OCI-LY3 (cell line): ENCODE measurements around the gene TRIM66.

Source experiments
- H2AFZ ChIP-seq: fragments of 200-600, 300-600 bp; shearing (Covaris generic); 2 replicates; pipeline ENCODE4 v1.6.0; 2014; ENCODE audit warnings: antibody characterized with exemption, low read depth, low read length
- H3K27ac ChIP-seq: fragments of 200-600, 300-600 bp; sonication (generic); 2 replicates; pipeline ENCODE4 v1.5.1; 2014; ENCODE audit warnings: mild to moderate bottlenecking, low read length, moderate library complexity, mixed read lengths
- H3K27me3 ChIP-seq: fragments of 200-600, 300-600 bp; sonication (generic); 2 replicates; pipeline ENCODE4 v1.6.1; 2014; ENCODE audit warnings: low read depth, low read length, mixed read lengths
- H3K36me3 ChIP-seq: fragments of 200-600, 300-600 bp; sonication (generic); replicated peaks from 2 replicates; pipeline ENCODE3; 2014; ENCODE audit warnings: low read depth, low read length, mixed read lengths
- H3K4me1 ChIP-seq: fragments of 300-600, 200-600 bp; sonication (generic); 2 replicates; pipeline ENCODE4 v1.6.1; 2014; ENCODE audit warnings: low read length, mixed read lengths
- H3K4me2 ChIP-seq: fragments of 200-600, 300-600 bp; sonication (generic); 2 replicates; pipeline ENCODE4 v1.6.1; 2014; ENCODE audit warnings: low read length, mixed read lengths
- H3K4me3 ChIP-seq: fragments of 300-600, 200-600 bp; sonication (generic); 2 replicates; pipeline ENCODE4 v1.5.1; 2014; ENCODE audit warnings: antibody characterized with exemption, mild to moderate bottlenecking, low read length, moderate library complexity
- H3K79me2 ChIP-seq: fragments of 300-600, 200-600 bp; shearing (Covaris generic); 2 replicates; pipeline ENCODE4 v1.6.1; 2014; ENCODE audit warnings: mild to moderate bottlenecking, low read length, mixed read lengths
- H3K9ac ChIP-seq: fragments of 300-600, 200-600 bp; shearing (Covaris generic); 2 replicates; pipeline ENCODE4 v1.6.0; 2014; ENCODE audit warnings: mild to moderate bottlenecking, low read length, moderate library complexity
- H3K9me3 ChIP-seq: fragments of 200-600, 300-600 bp; shearing (Covaris generic); 2 replicates; pipeline ENCODE4 v1.6.1; 2014; ENCODE audit warnings: low read length, mixed read lengths; ENCODE audit not compliant: insufficient read depth
- H4K20me1 ChIP-seq: fragments of 200-600, 300-600 bp; sonication (generic); 2 replicates; pipeline ENCODE4 v1.6.1; 2016; ENCODE audit warnings: low read length, mixed read lengths; ENCODE audit not compliant: insufficient read depth
- EZH2phosphoT487 ChIP-seq: fragments of 200-600 bp; shearing (Covaris generic); IDR thresholded peaks from 2 replicates; pipeline ENCODE4 v1.6.1; 2018; ENCODE audit warnings: antibody characterized with exemption, mixed run types, low read depth
- TF ChIP-seq, protein P1 (sequence below): fragments of 200-600, 300-600 bp; sonication (generic); IDR thresholded peaks from 2 replicates; pipeline ENCODE4 v1.5.1; 2014; ENCODE audit warnings: antibody characterized with exemption, low read length, low read depth

The TRIM66 gene

GRCh38 chr11:8704136-8704535 is 21.7 kb upstream of the TRIM66 start:
- TF ChIP-seq, protein P1, sequence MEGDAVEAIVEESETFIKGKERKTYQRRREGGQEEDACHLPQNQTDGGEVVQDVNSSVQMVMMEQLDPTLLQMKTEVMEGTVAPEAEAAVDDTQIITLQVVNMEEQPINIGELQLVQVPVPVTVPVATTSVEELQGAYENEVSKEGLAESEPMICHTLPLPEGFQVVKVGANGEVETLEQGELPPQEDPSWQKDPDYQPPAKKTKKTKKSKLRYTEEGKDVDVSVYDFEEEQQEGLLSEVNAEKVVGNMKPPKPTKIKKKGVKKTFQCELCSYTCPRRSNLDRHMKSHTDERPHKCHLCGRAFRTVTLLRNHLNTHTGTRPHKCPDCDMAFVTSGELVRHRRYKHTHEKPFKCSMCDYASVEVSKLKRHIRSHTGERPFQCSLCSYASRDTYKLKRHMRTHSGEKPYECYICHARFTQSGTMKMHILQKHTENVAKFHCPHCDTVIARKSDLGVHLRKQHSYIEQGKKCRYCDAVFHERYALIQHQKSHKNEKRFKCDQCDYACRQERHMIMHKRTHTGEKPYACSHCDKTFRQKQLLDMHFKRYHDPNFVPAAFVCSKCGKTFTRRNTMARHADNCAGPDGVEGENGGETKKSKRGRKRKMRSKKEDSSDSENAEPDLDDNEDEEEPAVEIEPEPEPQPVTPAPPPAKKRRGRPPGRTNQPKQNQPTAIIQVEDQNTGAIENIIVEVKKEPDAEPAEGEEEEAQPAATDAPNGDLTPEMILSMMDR, result no peak
- TF ChIP-seq EZH2phosphoT487, result no peak
- Histone ChIP-seq H3K27ac (no peak overlapping the region), H3K36me3 (no peaks in the 10 kb centered on the region), H3K4me2 (no peak overlapping the region), H3K9me3 (no peaks in the 10 kb centered on the region), H3K79me2 (no peaks in the 10 kb centered on the region), H3K9ac (no peak overlapping the region), H2AFZ (no peak overlapping the region), H3K27me3 (no peaks in the 10 kb centered on the region), H3K4me1 (peaks cover 10% of the 10 kb centered on the region), H4K20me1 (no peaks in the 10 kb centered on the region), H3K4me3 (no peak overlapping the region)

GRCh38 chr11:8702598-8702915 is 20.1 kb upstream of the TRIM66 start:
- H3K4me3 ChIP-seq, result no peak overlapping the region
- peaks cover 3% of the 10 kb centered on the region for H3K36me3 ChIP-seq
- no peaks in the 10 kb centered on the region; the same call in 1 of the 2 replicates for H3K4me1 ChIP-seq
- no peak overlapping the region for H2AFZ ChIP-seq
- no peak overlapping the region for H3K27ac ChIP-seq
- TF ChIP-seq, protein P1, result no peak
- TF ChIP-seq EZH2phosphoT487, result no peak
- no peaks in the 10 kb centered on the region for H3K79me2 ChIP-seq
- H3K9ac ChIP-seq, result no peak overlapping the region
- H3K4me2 ChIP-seq, result no peak overlapping the region
- H3K27me3 ChIP-seq, result no peaks in the 10 kb centered on the region
- no peaks in the 10 kb centered on the region for H4K20me1 ChIP-seq
- H3K9me3 ChIP-seq, result no peaks in the 10 kb centered on the region

DNA sequence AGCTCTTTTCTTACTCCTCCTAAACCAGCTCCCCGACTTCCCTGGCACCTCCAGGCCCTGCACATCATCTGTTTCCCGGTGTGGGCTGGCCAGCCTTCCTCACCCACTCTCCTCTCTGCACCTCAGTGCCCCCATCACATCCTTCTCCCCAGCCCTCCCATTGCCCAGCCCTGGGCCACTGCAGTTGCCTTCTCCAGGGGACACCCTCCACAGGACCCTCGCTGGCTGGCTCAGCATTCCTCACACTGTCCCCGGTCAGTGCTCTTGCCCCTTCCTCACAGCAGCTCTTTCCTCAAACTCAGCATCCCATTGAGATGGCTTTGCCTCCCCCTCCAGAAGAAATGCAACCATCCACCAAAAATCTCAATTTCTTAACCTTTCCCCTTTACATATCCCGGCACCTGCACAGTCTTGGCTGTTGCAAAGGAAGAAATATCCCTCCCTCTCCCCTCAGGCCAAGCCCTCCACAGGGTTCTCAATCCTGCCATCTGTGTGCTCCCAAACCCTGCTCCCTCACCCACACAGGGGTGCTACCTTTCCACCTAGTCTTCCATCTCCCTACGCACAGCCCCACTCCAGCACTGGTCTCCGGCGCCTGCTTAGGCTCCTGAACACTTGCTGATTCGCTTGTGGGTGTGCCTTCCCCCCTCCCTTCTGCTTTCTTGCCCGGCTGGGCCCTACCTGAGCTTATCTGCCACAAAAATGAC is 19.6 kb upstream of the TRIM66 start:
- H3K36me3 ChIP-seq, result peaks cover 3% of the 10 kb centered on the region
- no peak overlapping the region for H3K4me2 ChIP-seq
- TF ChIP-seq EZH2phosphoT487, result no peak
- TF ChIP-seq, protein P1, result no peak
- no peak overlapping the region for H3K9ac ChIP-seq
- H2AFZ ChIP-seq, result no peak overlapping the region
- no peak overlapping the region for H3K27ac ChIP-seq
- no peaks in the 10 kb centered on the region; the same call in 1 of the 2 replicates for H3K4me1 ChIP-seq
- H3K79me2 ChIP-seq, result no peaks in the 10 kb centered on the region
- no peak overlapping the region for H3K4me3 ChIP-seq
- no peaks in the 10 kb centered on the region for H3K9me3 ChIP-seq
- H4K20me1 ChIP-seq, result no peaks in the 10 kb centered on the region
- H3K27me3 ChIP-seq, result no peaks in the 10 kb centered on the region

DNA sequence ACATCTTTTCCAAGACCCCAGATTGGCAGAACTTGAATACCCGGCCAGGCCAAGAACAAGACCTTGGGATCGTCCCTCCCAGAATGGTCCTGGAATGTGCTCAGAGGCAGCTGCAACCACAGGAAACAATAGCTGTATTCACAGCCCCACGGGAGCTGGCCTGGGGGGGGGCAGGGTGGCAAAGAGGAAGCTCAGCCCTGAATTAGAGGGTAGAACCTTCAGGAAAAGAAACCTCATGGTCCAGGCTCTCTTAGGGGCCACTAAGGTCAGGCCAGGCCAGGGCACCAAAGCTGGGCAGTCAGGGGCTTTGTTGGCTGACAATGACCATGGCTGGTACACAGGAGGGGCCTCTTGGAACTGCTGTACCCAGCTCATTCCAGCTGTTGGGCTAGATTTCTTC is 17.4 kb upstream of the TRIM66 start:
- Histone ChIP-seq H3K4me3 (no peak overlapping the region), H3K4me1 (no peaks in the 10 kb centered on the region; the same call in 1 of the 2 replicates), H2AFZ (no peak overlapping the region), H3K27me3 (no peaks in the 10 kb centered on the region), H3K9ac (no peak overlapping the region), H3K4me2 (no peak overlapping the region), H3K9me3 (no peaks in the 10 kb centered on the region), H3K27ac (no peak overlapping the region), H4K20me1 (no peaks in the 10 kb centered on the region), H3K79me2 (no peaks in the 10 kb centered on the region), H3K36me3 (peaks cover 12% of the 10 kb centered on the region)
- no peak for TF ChIP-seq EZH2phosphoT487
- TF ChIP-seq, protein P1, result no peak
